LNCAP (cell line): Measurements from ENCODE around the gene PML.

Experiments used
- CTCF ChIP-seq: fragments of 450-650 bp; IDR thresholded peaks from 2 replicates; pipeline ENCODE4 v1.5.1; 2017; ENCODE audit warnings: mild to moderate bottlenecking

PML gene

GRCh38 chr15:73955326-73955725 is 39.2 kb upstream of the PML start:
- no peak for TF ChIP-seq CTCF

- no peak for TF ChIP-seq CTCF
Measured at GRCh38 chr15:73955861-73956742, 38.4 kb upstream of the PML start.

GRCh38 chr15:73956743-73957135 is 37.8 kb upstream of the PML start:
- TF ChIP-seq CTCF = no peak

GRCh38 chr15:73957276-73957675 is 37.2 kb upstream of the PML start:
- TF ChIP-seq CTCF = no peak

GRCh38 chr15:73957785-73958184 is 36.7 kb upstream of the PML start:
- TF ChIP-seq CTCF = no peak

GRCh38 chr15:73959012-73959581 is 35.4 kb upstream of the PML start:
- no peak for TF ChIP-seq CTCF

GRCh38 chr15:73959801-73960200 is 34.7 kb upstream of the PML start:
- no peak for TF ChIP-seq CTCF
